Activated CD4-positive, alpha-beta memory T cell treated with anti-CD3 and anti-CD28 coated beads for 36 hours (primary cell): ENCODE results near the gene TSC22D2. TPM values are rescaled to one million over a fixed set of nuclear protein-coding genes. Genes with fewer than 3 reads are reported as not detected.

Source experiments
- CTCF ChIA-PET: fragments of 350-600 bp; sonication (Branson Sonifier 250); formaldehyde crosslinking; loops from one replicate; lab custom pipeline; 2021; ENCODE audit warnings: antibody characterized with exemption, inconsistent platforms; lab: Charles Lee
- POLR2A ChIA-PET: fragments of 350-600 bp; sonication (Branson Sonifier 250); formaldehyde crosslinking; loops from one replicate; lab custom pipeline; 2021; ENCODE audit warnings: antibody characterized with exemption; lab: Charles Lee
- DNase-seq: peaks from one replicate; pipeline ENCODE4 v3.0.0-alpha.2; 2020
- H3K27ac Mint-ChIP-seq: one replicate; pipeline ENCODE4 v1.8.0; 2021; ENCODE audit warnings: mixed read lengths
- H3K27me3 Mint-ChIP-seq: one replicate; pipeline ENCODE4 v1.8.0; 2021; ENCODE audit warnings: mixed read lengths
- H3K36me3 Mint-ChIP-seq: one replicate; pipeline ENCODE4 v1.8.0; 2021; ENCODE audit warnings: mixed read lengths
- H3K4me1 Mint-ChIP-seq: one replicate; pipeline ENCODE4 v1.8.0; 2021; ENCODE audit warnings: low read depth, mixed read lengths
- H3K4me3 Mint-ChIP-seq: one replicate; pipeline ENCODE4 v1.8.0; 2021; ENCODE audit warnings: mild to moderate bottlenecking, mixed read lengths
- H3K9me3 Mint-ChIP-seq: one replicate; pipeline ENCODE4 v1.8.0; 2021; ENCODE audit warnings: mixed read lengths
- intact Hi-C: fragments of 100-400 bp; cut with micrococcal nuclease; formaldehyde crosslinking; loops from one replicate; pipeline ENCODE4 v1.15.1; 2023
- total RNA-seq, 2 experiments: library from RNA; stranded (reverse); gene quantifications; one replicate each; pipeline ENCODE4 v1.2.3, GENCODE V29; 2021

TSC22D2 gene
- total RNA-seq, 2 experiments from 2014 or later = 12.3 to 13.7 TPM

- Mint-ChIP-seq H3K9me3 (no peaks in the 10 kb centered on the region), H3K4me1 (peaks cover 56% of the 10 kb centered on the region), H3K27me3 (no peaks in the 10 kb centered on the region), H3K4me3 (no peak overlapping the region), H3K36me3 (peaks cover 15% of the 10 kb centered on the region), H3K27ac (no peak overlapping the region)
- POLR2A ChIA-PET = no interaction called here
- intact Hi-C loops = no loop called here
- CTCF ChIA-PET = interaction anchor here (0.6 to 1.2 kb wide), 2 partner anchors 96 to 338 kb away, joined by 3 read pairs; no protein-coding TSS in a partner anchor
- no peak for DNase-seq
Observed at GRCh38 chr3:150419076-150419868, 11.2 kb downstream of the TSC22D2 start.

GRCh38 chr3:150419959-150420358 is 11.9 kb downstream of the TSC22D2 start:
- Mint-ChIP-seq H3K36me3 (peaks cover 10% of the 10 kb centered on the region), H3K9me3 (no peaks in the 10 kb centered on the region), H3K4me3 (no peak overlapping the region), H3K27ac (no peak overlapping the region), H3K4me1 (peaks cover 49% of the 10 kb centered on the region), H3K27me3 (no peaks in the 10 kb centered on the region)
- CTCF ChIA-PET = interaction anchor here (0.6 to 1.2 kb wide), 2 partner anchors 95 to 338 kb away, joined by 3 read pairs; no protein-coding TSS in a partner anchor
- intact Hi-C loops = no loop called here
- DNase-seq = no peak
- POLR2A ChIA-PET = no interaction called here

- intact Hi-C loops = no loop called here
- POLR2A ChIA-PET = no interaction called here
Observed at GRCh38 chr3:150421256-150421655, 13.2 kb downstream of the TSC22D2 start.

GRCh38 chr3:150421799-150422548 is 13.9 kb downstream of the TSC22D2 start:
- intact Hi-C loops = no loop called here
- H3K4me3 Mint-ChIP-seq = no peak overlapping the region
- H3K9me3 Mint-ChIP-seq = no peaks in the 10 kb centered on the region
- ChIA-PET CTCF (interaction anchor here (0.7 to 1.1 kb wide), 2 partner anchors 51 to 73 kb away, joined by 3 to 4 read pairs; no protein-coding TSS in a partner anchor), POLR2A (no interaction called here)
- no peak overlapping the region for H3K27ac Mint-ChIP-seq
- peaks cover 41% of the 10 kb centered on the region for H3K4me1 Mint-ChIP-seq
- no peaks in the 10 kb centered on the region for H3K27me3 Mint-ChIP-seq
- H3K36me3 Mint-ChIP-seq = peaks cover 3% of the 10 kb centered on the region
- DNase-seq = no peak

More at GRCh38 chr3:150421256-150421655, 13.2 kb downstream of the TSC22D2 start:
- CTCF ChIA-PET = interaction anchor here (1.1 kb wide), 1 partner anchor 74 kb away, joined by 4 read pairs; no protein-coding TSS in a partner anchor
- H3K4me3 Mint-ChIP-seq = no peak overlapping the region
- peaks cover 3% of the 10 kb centered on the region for H3K36me3 Mint-ChIP-seq
- no peaks in the 10 kb centered on the region for H3K27me3 Mint-ChIP-seq
- no peak for DNase-seq
- H3K9me3 Mint-ChIP-seq = no peaks in the 10 kb centered on the region
- H3K27ac Mint-ChIP-seq = no peak overlapping the region
- H3K4me1 Mint-ChIP-seq = peaks cover 41% of the 10 kb centered on the region

GRCh38 chr3:150422907-150423306 is 14.8 kb downstream of the TSC22D2 start:
- no peaks in the 10 kb centered on the region for H3K27me3 Mint-ChIP-seq
- no peak for DNase-seq
- no peaks in the 10 kb centered on the region for H3K9me3 Mint-ChIP-seq
- peaks cover 38% of the 10 kb centered on the region for H3K4me1 Mint-ChIP-seq
- no peak overlapping the region for H3K4me3 Mint-ChIP-seq
- CTCF ChIA-PET = interaction anchor here (0.7 kb wide), 1 partner anchor 50 kb away, joined by 3 read pairs; no protein-coding TSS in a partner anchor
- intact Hi-C loops = no loop called here
- H3K27ac Mint-ChIP-seq = no peak overlapping the region
- POLR2A ChIA-PET = no interaction called here
- H3K36me3 Mint-ChIP-seq = peaks cover 5% of the 10 kb centered on the region

- Mint-ChIP-seq H3K27me3 (no peaks in the 10 kb centered on the region), H3K27ac (no peak overlapping the region), H3K36me3 (peaks cover 5% of the 10 kb centered on the region), H3K9me3 (no peaks in the 10 kb centered on the region), H3K4me3 (no peak overlapping the region), H3K4me1 (peaks cover 38% of the 10 kb centered on the region)
- intact Hi-C loops = no loop called here
- CTCF ChIA-PET = interaction anchor here (2.4 to 3.9 kb wide), 2 partner anchors 14 to 72 kb away, joined by 6 to 15 read pairs; no protein-coding TSS in a partner anchor
- DNase-seq = no peak
- POLR2A ChIA-PET = interaction anchor here (1.4 kb wide), 1 partner anchor 14 kb away, joined by 5 read pairs; no protein-coding TSS in a partner anchor
Observed at GRCh38 chr3:150423761-150424160, 15.7 kb downstream of the TSC22D2 start.

- no peak for DNase-seq
- Mint-ChIP-seq H3K27ac (no peak overlapping the region), H3K36me3 (peaks cover 7% of the 10 kb centered on the region), H3K4me1 (peaks cover 44% of the 10 kb centered on the region), H3K9me3 (no peaks in the 10 kb centered on the region), H3K4me3 (no peak overlapping the region), H3K27me3 (no peaks in the 10 kb centered on the region)
- ChIA-PET POLR2A (interaction anchor here (1.4 kb wide), 1 partner anchor 16 kb away, joined by 3 read pairs; no protein-coding TSS in a partner anchor), CTCF (interaction anchor here (0.6 to 3.9 kb wide), 5 partner anchors 11 to 488 kb away, joined by 3 to 15 read pairs (median 3); no protein-coding TSS in a partner anchor)
- intact Hi-C loops = no loop called here
Observed at GRCh38 chr3:150426292-150426691, 18.2 kb downstream of the TSC22D2 start.

GRCh38 chr3:150428562-150428961 is 20.5 kb downstream of the TSC22D2 start:
- ChIA-PET POLR2A (no interaction called here), CTCF (interaction anchor here (0.6 to 1.1 kb wide), 2 partner anchors 11 to 174 kb away, joined by 3 to 4 read pairs; partner anchors contain the start of gene SELENOT)
- H3K4me1 Mint-ChIP-seq = peaks cover 38% of the 10 kb centered on the region
- peaks cover 4% of the 10 kb centered on the region for H3K36me3 Mint-ChIP-seq
- H3K27ac Mint-ChIP-seq = no peak overlapping the region
- DNase-seq = no peak
- no peaks in the 10 kb centered on the region for H3K27me3 Mint-ChIP-seq
- no peaks in the 10 kb centered on the region for H3K9me3 Mint-ChIP-seq
- intact Hi-C loops = loop anchor here (2.0 kb wide), 1 partner anchor 16 kb away; no protein-coding TSS in a partner anchor
- no peak overlapping the region for H3K4me3 Mint-ChIP-seq

- Mint-ChIP-seq H3K9me3 (no peaks in the 10 kb centered on the region), H3K27me3 (no peaks in the 10 kb centered on the region), H3K4me1 (peaks cover 42% of the 10 kb centered on the region), H3K4me3 (no peak overlapping the region), H3K27ac (no peak overlapping the region), H3K36me3 (peaks cover 4% of the 10 kb centered on the region)
- POLR2A ChIA-PET = no interaction called here
- CTCF ChIA-PET = no interaction called here
- no peak for DNase-seq
- intact Hi-C loops = loop anchor here (2.0 kb wide), 1 partner anchor 17 kb away; no protein-coding TSS in a partner anchor
Observed at GRCh38 chr3:150429767-150430671, 21.9 kb downstream of the TSC22D2 start.

- no peak overlapping the region for H3K4me3 Mint-ChIP-seq
- ChIA-PET POLR2A (interaction anchor here (1.1 kb wide), 1 partner anchor 18 kb away, joined by 3 read pairs; no protein-coding TSS in a partner anchor), CTCF (interaction anchor here (0.7 kb wide), 1 partner anchor 330 kb away, joined by 3 read pairs; no protein-coding TSS in a partner anchor)
- no peaks in the 10 kb centered on the region for H3K27me3 Mint-ChIP-seq
- H3K9me3 Mint-ChIP-seq = no peaks in the 10 kb centered on the region
- DNase-seq = no peak
- H3K27ac Mint-ChIP-seq = no peak overlapping the region
- peaks cover 2% of the 10 kb centered on the region for H3K36me3 Mint-ChIP-seq
- intact Hi-C loops = no loop called here
- peaks cover 28% of the 10 kb centered on the region for H3K4me1 Mint-ChIP-seq
Observed at GRCh38 chr3:150433347-150433746, 25.2 kb downstream of the TSC22D2 start.

- no peak for DNase-seq
- peaks cover 22% of the 10 kb centered on the region for H3K4me1 Mint-ChIP-seq
- H3K27ac Mint-ChIP-seq = no peak overlapping the region
- POLR2A ChIA-PET = interaction anchor here (0.8 kb wide), 1 partner anchor 22 kb away, joined by 3 read pairs; no protein-coding TSS in a partner anchor
- intact Hi-C loops = no loop called here
- H3K36me3 Mint-ChIP-seq = peaks cover 2% of the 10 kb centered on the region
- CTCF ChIA-PET = no interaction called here
- H3K27me3 Mint-ChIP-seq = no peaks in the 10 kb centered on the region
- H3K9me3 Mint-ChIP-seq = no peaks in the 10 kb centered on the region
- no peak overlapping the region for H3K4me3 Mint-ChIP-seq
Observed at GRCh38 chr3:150434234-150434633, 26.1 kb downstream of the TSC22D2 start.
